ENCODE data around the gene SLC35E3.
A peak's percentile ranks its signal among the peaks of the same experiment; 100 is the strongest.

Gene SLC35E3

GRCh38 chr12:68745376-68745903 lies 536 bp upstream of the SLC35E3 start:
- in situ Hi-C loops (cut with HindIII; ENCODE audit: low pct_ligation_motif_present, low sequenced_read_pairs), result no loop called here
- DNase-seq, result no peak

GRCh38 chr12:68746572-68747180 lies 700 bp downstream of the SLC35E3 start:
- Histone ChIP-seq H3K4me3 (ENCODE audit: low read depth, low read length) (peak overlapping the region; percentile 76), H3K27ac (peak overlapping the region; percentile 69), H3K27me3 (replicated peaks) (no peaks in the 10 kb centered on the region), H3K36me3 (replicated peaks) (no peaks in the 10 kb centered on the region)
- no peak for TF ChIP-seq CTCF (IDR thresholded peaks at IDR 0.05; ENCODE audit: low read depth, low read length, missing control alignments)
- in situ Hi-C loops (cut with HindIII; ENCODE audit: low pct_ligation_motif_present, low sequenced_read_pairs), result no loop called here
- peak; percentile 73 for DNase-seq

More at GRCh38 chr12:68745376-68745903, 536 bp upstream of the SLC35E3 start:
- H3K27me3 ChIP-seq (replicated peaks), result no peaks in the 10 kb centered on the region
- peak overlapping the region; percentile 76 for H3K4me3 ChIP-seq (ENCODE audit: low read depth, low read length)
- H3K27ac ChIP-seq, result peak overlapping the region; percentile 69
- TF ChIP-seq CTCF (IDR thresholded peaks at IDR 0.05; ENCODE audit: low read depth, low read length, missing control alignments), result no peak
- H3K36me3 ChIP-seq (replicated peaks), result no peaks in the 10 kb centered on the region

DNA sequence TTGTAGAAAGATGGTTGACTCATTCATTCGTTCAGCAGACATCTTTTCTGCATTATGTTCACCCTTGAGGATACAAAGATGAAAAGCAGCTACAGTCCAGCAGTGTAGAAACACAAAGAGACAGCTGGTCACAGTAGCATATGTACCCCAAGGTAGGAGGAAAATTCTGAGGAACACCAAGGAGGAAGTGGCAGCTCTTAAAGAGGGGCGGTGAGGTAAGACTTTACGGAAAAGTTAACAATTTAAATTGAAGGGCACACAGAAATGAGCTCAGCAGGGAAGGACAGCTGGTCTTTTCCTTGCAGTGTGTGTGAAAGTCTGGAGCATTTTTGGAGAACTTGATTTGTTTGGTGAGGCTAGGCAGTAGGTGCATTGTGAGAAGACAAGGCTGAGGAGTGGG lies 3.5 kb downstream of the SLC35E3 start:
- H3K4me3 ChIP-seq (ENCODE audit: low read depth, low read length), result no peak overlapping the region
- no peak for DNase-seq
- H3K27me3 ChIP-seq (replicated peaks), result no peaks in the 10 kb centered on the region
- in situ Hi-C loops (cut with HindIII; ENCODE audit: low pct_ligation_motif_present, low sequenced_read_pairs), result no loop called here
- no peak overlapping the region for H3K27ac ChIP-seq
- TF ChIP-seq CTCF (IDR thresholded peaks at IDR 0.05; ENCODE audit: low read depth, low read length, missing control alignments), result no peak
- peaks cover 14% of the 10 kb centered on the region for H3K36me3 ChIP-seq (replicated peaks)

DNA sequence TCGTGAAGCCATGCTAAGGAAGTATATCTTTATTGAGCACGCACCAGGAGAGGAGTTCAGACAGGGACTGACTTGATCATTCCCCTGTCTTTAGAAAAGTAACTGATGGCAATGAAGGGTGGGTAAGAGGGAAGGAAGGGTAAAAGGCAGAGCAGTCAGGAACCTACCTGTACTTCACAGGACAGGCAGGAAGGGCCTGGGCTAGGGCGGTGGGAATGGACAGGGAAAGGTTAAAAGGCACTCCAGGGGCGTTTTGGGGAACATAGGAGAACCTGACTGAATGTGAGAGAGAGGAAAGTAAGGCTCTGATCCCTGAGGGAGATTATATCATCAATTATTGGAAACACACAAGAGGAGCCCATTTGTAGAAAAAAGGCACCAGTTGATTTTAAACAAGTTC lies 3.9 kb downstream of the SLC35E3 start:
- Histone ChIP-seq H3K36me3 (replicated peaks) (peaks cover 15% of the 10 kb centered on the region), H3K27me3 (replicated peaks) (no peaks in the 10 kb centered on the region), H3K4me3 (ENCODE audit: low read depth, low read length) (no peak overlapping the region), H3K27ac (no peak overlapping the region)
- no peak for DNase-seq
- in situ Hi-C loops (cut with HindIII; ENCODE audit: low pct_ligation_motif_present, low sequenced_read_pairs), result no loop called here
- TF ChIP-seq CTCF (IDR thresholded peaks at IDR 0.05; ENCODE audit: low read depth, low read length, missing control alignments), result no peak

GRCh38 chr12:68750506-68750905 lies 4.5 kb downstream of the SLC35E3 start:
- TF ChIP-seq CTCF (IDR thresholded peaks at IDR 0.05; ENCODE audit: low read depth, low read length, missing control alignments), result no peak
- no peak overlapping the region for H3K27ac ChIP-seq
- H3K27me3 ChIP-seq (replicated peaks), result no peaks in the 10 kb centered on the region
- in situ Hi-C loops (cut with HindIII; ENCODE audit: low pct_ligation_motif_present, low sequenced_read_pairs), result no loop called here
- H3K36me3 ChIP-seq (replicated peaks), result peaks cover 17% of the 10 kb centered on the region
- H3K4me3 ChIP-seq (ENCODE audit: low read depth, low read length), result no peak overlapping the region
- DNase-seq, result no peak
